Neuronal stem cell (in vitro differentiated cells): Measurements from ENCODE around the gene MSMO1.

Experiments
- DNase-seq: peaks from one replicate; pipeline ENCODE4 v3.0.0-alpha.2; 2013; ENCODE audit warnings: low spot score
- H2AFZ ChIP-seq: one replicate; pipeline ENCODE4 v1.6.1; 2013; ENCODE audit warnings: mild to moderate bottlenecking, low read length, inconsistent platforms
- H2AK5ac ChIP-seq: 2 replicates; pipeline ENCODE4 v1.6.1; 2013; ENCODE audit warnings: low read depth, mild to moderate bottlenecking, inconsistent platforms, low read length, moderate library complexity, mixed read lengths
- H2BK120ac ChIP-seq: 2 replicates; pipeline ENCODE4 v1.6.1; 2013; ENCODE audit warnings: low read depth, mild to moderate bottlenecking, inconsistent platforms, low read length, moderate library complexity, mixed read lengths
- H2BK12ac ChIP-seq: one replicate; pipeline ENCODE4 v1.6.1; 2013; ENCODE audit warnings: low read length, inconsistent platforms
- H2BK15ac ChIP-seq: 2 replicates; pipeline ENCODE4 v1.6.1; 2013; ENCODE audit warnings: mild to moderate bottlenecking, low read length, inconsistent platforms, mixed read lengths
- H2BK5ac ChIP-seq: one replicate; pipeline ENCODE4 v1.6.1; 2013; ENCODE audit warnings: inconsistent platforms, mild to moderate bottlenecking, low read length, moderate library complexity
- H3K14ac ChIP-seq: one replicate; pipeline ENCODE4 v1.6.1; 2013; ENCODE audit warnings: low read length, inconsistent platforms
- H3K18ac ChIP-seq: 2 replicates; pipeline ENCODE4 v1.6.1; 2013; ENCODE audit warnings: low read length, inconsistent platforms
- H3K23ac ChIP-seq: 2 replicates; pipeline ENCODE4 v1.6.1; 2013; ENCODE audit warnings: low read depth, mild to moderate bottlenecking, mixed read lengths, low read length, inconsistent platforms; ENCODE audit not compliant: poor library complexity
- H3K27ac ChIP-seq: replicated peaks from 3 replicates; pipeline ENCODE4 v1.5.1; 2013; ENCODE audit warnings: low read length, inconsistent platforms
- H3K27me3 ChIP-seq, 3 experiments: 2 replicates each; pipeline ENCODE4 v1.6.1; 2013; ENCODE audit warnings: low read length in 3 of 3, mild to moderate bottlenecking in 2 of 3, inconsistent platforms in 1 of 3, low read depth in 1 of 3, mixed read lengths in 1 of 3, moderate library complexity in 1 of 3; ENCODE audit not compliant: control insufficient read depth in 3 of 3, insufficient read depth in 3 of 3
- H3K36me3 ChIP-seq, 2 donors: replicated peaks in 1 of 2; 2 replicates each; pipeline ENCODE4 v1.6.1; 2013; ENCODE audit warnings: low read length in 2 of 2; ENCODE audit not compliant: control insufficient read depth in 2 of 2, insufficient read depth in 2 of 2
- H3K4ac ChIP-seq: 2 replicates; pipeline ENCODE4 v1.6.1; 2013; ENCODE audit warnings: inconsistent platforms, mild to moderate bottlenecking, low read length, moderate library complexity
- H3K4me1 ChIP-seq, 2 donors: 1 replicate in 1 of 2; 2 replicates in 1 of 2; pipeline ENCODE4 v1.6.1; 2013; ENCODE audit warnings: low read length in 2 of 2, low read depth in 1 of 2; ENCODE audit not compliant: control insufficient read depth in 2 of 2, insufficient read depth in 1 of 2
- H3K4me2 ChIP-seq: one replicate; pipeline ENCODE4 v1.6.1; 2013; ENCODE audit warnings: mild to moderate bottlenecking, low read length, inconsistent platforms; ENCODE audit not compliant: insufficient read depth, poor library complexity, severe bottlenecking
- H3K4me3 ChIP-seq, 2 donors: 2 replicates each; pipeline ENCODE4 v1.5.1; 2013; ENCODE audit warnings: low read length in 2 of 2, mild to moderate bottlenecking in 2 of 2, inconsistent platforms in 1 of 2, moderate library complexity in 1 of 2
- H3K79me1 ChIP-seq: one replicate; pipeline ENCODE4 v1.6.1; 2013; ENCODE audit warnings: low read depth, mild to moderate bottlenecking, inconsistent platforms, low read length, moderate library complexity
- H3K9ac ChIP-seq: one replicate; pipeline ENCODE4 v1.6.1; 2013; ENCODE audit warnings: mild to moderate bottlenecking, low read depth, low read length, inconsistent platforms; ENCODE audit not compliant: poor library complexity
- H3K9me3 ChIP-seq, 2 donors: replicated peaks in 1 of 2; 2 replicates each; pipeline versions ENCODE3 to v1.6.1; 2013; ENCODE audit warnings: low read length in 2 of 2, mild to moderate bottlenecking in 2 of 2, inconsistent platforms in 1 of 2, low read depth in 1 of 2, mixed read lengths in 1 of 2, moderate library complexity in 1 of 2; ENCODE audit not compliant: control insufficient read depth in 2 of 2, insufficient read depth in 1 of 2
- H4K8ac ChIP-seq: one replicate; pipeline ENCODE4 v1.6.1; 2013; ENCODE audit warnings: low read depth, mild to moderate bottlenecking, inconsistent platforms, low read length, moderate library complexity
- H4K91ac ChIP-seq: one replicate; pipeline ENCODE4 v1.6.1; 2013; ENCODE audit warnings: low read length, low read depth, mild to moderate bottlenecking, inconsistent platforms; ENCODE audit not compliant: poor library complexity
- WGBS, 2 donors: extraction: QIAGEN DNeasy Blood & Tissue Kit; methylation state at CpG; one replicate each; pipeline ENCODE4 v1.1.7; 2013; ENCODE audit warnings: missing lambda C conversion rate in 2 of 2, mixed read lengths in 1 of 2; ENCODE audit not compliant: insufficient read length in 2 of 2, insufficient replicate concordance in 1 of 2; ENCODE audit errors: extremely low coverage in 2 of 2; 5-methylcytosine and 5-hydroxymethylcytosine counted together

The MSMO1 gene

DNA sequence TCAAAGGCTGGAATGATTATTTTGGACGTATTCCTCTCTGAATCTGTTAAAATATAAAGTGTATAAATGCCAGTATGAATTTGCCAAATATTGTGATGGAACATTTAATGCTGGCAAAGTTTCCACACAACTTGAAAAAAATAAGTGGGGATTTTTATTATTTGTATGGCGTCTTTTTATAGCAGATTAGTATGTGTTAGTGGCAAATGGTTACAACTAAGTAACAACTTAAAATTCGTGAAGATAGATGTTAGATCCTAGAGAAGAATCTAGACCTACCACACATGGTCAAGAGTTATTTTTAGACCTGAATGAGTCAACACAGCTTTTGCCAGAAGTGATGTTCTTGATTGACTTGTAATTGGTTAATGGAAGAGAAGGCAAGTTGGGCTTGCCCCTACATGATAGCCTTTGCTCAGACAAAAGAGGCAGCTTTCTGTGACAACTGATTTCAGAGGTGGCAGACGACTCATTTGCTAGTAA lies 56.2 kb downstream of the MSMO1 start:
- Histone ChIP-seq H4K8ac (no peak overlapping the region), H3K4me1 (peaks cover 9 to 16% of the 10 kb centered on the region in 2 donors), H2BK12ac (no peak overlapping the region), H3K79me1 (peaks cover 4% of the 10 kb centered on the region), H2AFZ (no peak overlapping the region), H2BK15ac (no peak overlapping the region), H3K4ac (no peak overlapping the region), H3K4me3 (no peak overlapping the region), H3K23ac (no peak overlapping the region), H3K9ac (no peak overlapping the region), H3K14ac (no peak overlapping the region), H3K4me2 (no peak overlapping the region), H2BK120ac (no peak overlapping the region), H3K18ac (no peak overlapping the region), H3K27me3 (peaks cover 0 to 5% (median 3%) of the 10 kb centered on the region in 3 experiments), H4K91ac (no peak overlapping the region), H2BK5ac (no peak overlapping the region), H3K9me3 (no peaks in the 10 kb centered on the region), H3K27ac (no peak overlapping the region), H2AK5ac (no peak overlapping the region), H3K36me3 (no peaks in the 10 kb centered on the region)
- no CpG with 5 or more reads among the region's 4 CpGs for WGBS, 2 donors
- no peak for DNase-seq

DNA sequence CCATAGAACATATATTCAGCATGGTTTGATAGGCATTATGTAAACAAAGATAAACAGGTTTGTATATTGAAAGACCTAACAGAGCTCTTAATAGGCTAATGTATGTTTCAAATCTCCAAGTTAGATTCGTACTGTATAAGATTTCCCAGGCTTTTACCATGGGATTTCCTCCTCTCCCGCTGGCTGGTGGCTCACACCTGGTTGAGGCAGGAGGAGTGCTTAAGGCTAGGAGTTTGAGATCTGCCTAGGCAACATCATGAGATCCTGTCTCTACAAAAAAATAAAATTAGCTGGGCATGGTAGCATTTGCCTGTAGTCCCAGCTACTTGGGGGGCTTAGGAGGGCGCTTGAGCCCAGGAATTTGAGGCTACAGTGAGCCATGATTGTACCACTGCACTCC lies 56.7 kb downstream of the MSMO1 start:
- Histone ChIP-seq H4K8ac (no peak overlapping the region), H3K23ac (no peak overlapping the region), H2BK15ac (no peak overlapping the region), H3K4me2 (no peak overlapping the region), H3K27me3 (peaks cover 0 to 5% (median 3%) of the 10 kb centered on the region in 3 experiments), H3K36me3 (no peaks in the 10 kb centered on the region), H2AK5ac (no peak overlapping the region), H3K4ac (no peak overlapping the region), H4K91ac (no peak overlapping the region), H3K4me3 (no peak overlapping the region), H3K9ac (no peak overlapping the region), H2AFZ (no peak overlapping the region), H3K27ac (no peak overlapping the region), H2BK5ac (no peak overlapping the region), H2BK12ac (no peak overlapping the region), H2BK120ac (no peak overlapping the region), H3K4me1 (peaks cover 9 to 16% of the 10 kb centered on the region in 2 donors), H3K18ac (no peak overlapping the region), H3K14ac (no peak overlapping the region), H3K9me3 (no peaks in the 10 kb centered on the region), H3K79me1 (peaks cover 3% of the 10 kb centered on the region)
- no peak for DNase-seq
- no CpG with 5 or more reads among the region's 3 CpGs for WGBS, 2 donors

DNA sequence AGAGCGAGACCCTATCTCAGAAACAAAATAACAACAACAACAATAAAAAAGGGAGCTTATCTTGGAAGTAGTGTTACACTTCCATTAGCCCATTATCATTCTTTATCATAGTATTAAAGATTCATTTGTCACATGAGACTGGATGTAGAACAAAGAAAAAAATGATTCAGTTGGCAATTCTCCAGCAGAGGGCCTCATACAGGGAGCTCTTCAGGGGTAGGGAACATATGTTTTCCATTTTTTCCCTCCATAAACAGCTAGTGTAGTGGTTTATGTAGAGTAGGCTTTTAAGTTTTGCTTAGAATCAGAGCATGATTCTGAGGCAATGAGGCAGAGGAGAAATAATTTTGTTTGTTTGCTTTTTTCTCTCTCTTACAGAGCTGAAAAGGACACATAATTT lies 57.1 kb downstream of the MSMO1 start:
- Histone ChIP-seq H2AFZ (no peak overlapping the region), H3K14ac (no peak overlapping the region), H3K9me3 (no peaks in the 10 kb centered on the region), H3K4me2 (no peak overlapping the region), H2BK5ac (no peak overlapping the region), H3K18ac (no peak overlapping the region), H3K4me3 (no peak overlapping the region), H4K8ac (no peak overlapping the region), H2AK5ac (no peak overlapping the region), H3K9ac (no peak overlapping the region), H2BK15ac (no peak overlapping the region), H4K91ac (no peak overlapping the region), H2BK120ac (no peak overlapping the region), H3K36me3 (no peaks in the 10 kb centered on the region), H3K4me1 (peaks cover 9 to 16% of the 10 kb centered on the region in 2 donors), H3K79me1 (peaks cover 2% of the 10 kb centered on the region), H3K27me3 (peaks cover 0 to 5% (median 3%) of the 10 kb centered on the region in 3 experiments), H2BK12ac (no peak overlapping the region), H3K27ac (no peak overlapping the region), H3K23ac (no peak overlapping the region), H3K4ac (no peak overlapping the region)
- WGBS, 2 donors: no CpG with 5 or more reads among the region's 1 CpG
- DNase-seq: no peak

DNA sequence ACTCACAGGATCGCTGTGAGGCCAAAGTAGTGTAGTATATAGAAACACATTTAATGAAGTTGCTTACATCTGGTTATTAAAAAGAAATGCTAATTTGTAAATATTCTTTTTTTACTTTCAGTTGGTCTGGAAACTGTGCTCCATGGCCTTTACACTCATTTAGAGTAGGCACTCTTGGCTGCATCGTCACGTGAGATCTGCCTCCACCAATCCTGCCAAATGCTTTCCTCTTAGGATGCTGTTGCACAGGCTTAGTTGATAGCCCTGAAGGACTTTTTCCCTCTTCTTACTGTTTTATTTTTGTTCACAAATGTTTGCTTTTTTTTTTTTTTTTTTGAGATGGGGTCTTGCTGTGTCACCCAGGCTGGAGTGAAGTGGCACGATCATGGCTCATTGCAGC lies 57.7 kb downstream of the MSMO1 start:
- Histone ChIP-seq H3K4me2 (no peak overlapping the region), H3K14ac (no peak overlapping the region), H2BK5ac (no peak overlapping the region), H3K36me3 (no peaks in the 10 kb centered on the region), H3K9me3 (no peaks in the 10 kb centered on the region), H3K18ac (no peak overlapping the region), H2BK15ac (no peak overlapping the region), H3K9ac (no peak overlapping the region), H3K79me1 (no peaks in the 10 kb centered on the region), H2AFZ (no peak overlapping the region), H2BK120ac (no peak overlapping the region), H3K23ac (no peak overlapping the region), H2AK5ac (no peak overlapping the region), H4K91ac (no peak overlapping the region), H3K4me3 (no peak overlapping the region), H3K4me1 (peaks cover 7 to 16% of the 10 kb centered on the region in 2 donors), H3K27me3 (peaks cover 0 to under 1% (median 0%) of the 10 kb centered on the region in 3 experiments), H3K4ac (no peak overlapping the region), H2BK12ac (no peak overlapping the region), H3K27ac (no peak overlapping the region), H4K8ac (no peak overlapping the region)
- WGBS, 2 donors: no CpG with 5 or more reads among the region's 4 CpGs
- DNase-seq: no peak
